Left forelimb (tissue), 1 donor: ENCODE measurements around the gene SLC38A10.
"Not testable (repeated sequence)": the region's sequence is repeated elsewhere in the genome, so short reads cannot be mapped to it uniquely, and the experiment has no call there.

Source experiments
- DNase-seq: peaks from one replicate; pipeline ENCODE4 v3.0.0-alpha.2; 2018; ENCODE audit warnings: low spot score

SLC38A10 gene

DNA sequence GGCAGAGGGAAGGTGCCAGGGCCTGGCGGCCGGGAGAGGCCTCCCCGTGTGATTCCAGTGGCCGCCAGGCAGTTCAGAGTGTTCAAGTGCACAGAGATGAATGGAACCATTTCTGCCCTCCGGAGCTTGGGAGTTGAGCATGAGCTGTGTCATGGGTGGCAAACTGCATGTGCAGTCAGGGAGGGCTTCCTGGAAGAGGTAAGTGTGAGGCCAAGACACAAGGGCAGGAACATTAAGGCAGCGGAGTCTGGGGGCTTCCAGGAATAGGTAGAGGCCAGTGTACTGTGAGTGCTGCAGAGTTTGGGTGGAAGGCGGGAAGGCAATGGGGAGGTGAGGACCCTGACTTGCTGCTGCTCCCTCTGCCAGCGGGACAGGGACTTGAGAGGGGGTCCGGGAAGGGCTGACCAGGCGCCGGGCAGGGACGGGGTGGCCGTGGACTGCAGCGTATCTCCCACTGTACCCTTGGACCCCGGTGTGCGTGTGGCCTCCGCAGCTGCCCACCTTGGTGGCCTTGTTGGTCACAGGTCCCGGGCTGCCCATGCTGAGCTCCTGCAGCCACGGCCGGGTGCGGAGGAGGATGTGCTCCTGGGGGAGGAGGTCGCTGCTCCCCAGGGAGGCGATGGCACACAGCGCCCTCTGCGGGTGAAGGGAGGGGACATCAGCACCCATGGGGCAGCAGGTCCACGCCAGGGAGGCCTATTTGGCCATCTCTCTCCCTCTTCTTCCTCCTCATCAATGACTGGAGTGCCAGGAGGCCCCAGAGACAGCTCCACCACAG is 64.9 kb downstream of the SLC38A10 start:
- no peak for DNase-seq

DNA sequence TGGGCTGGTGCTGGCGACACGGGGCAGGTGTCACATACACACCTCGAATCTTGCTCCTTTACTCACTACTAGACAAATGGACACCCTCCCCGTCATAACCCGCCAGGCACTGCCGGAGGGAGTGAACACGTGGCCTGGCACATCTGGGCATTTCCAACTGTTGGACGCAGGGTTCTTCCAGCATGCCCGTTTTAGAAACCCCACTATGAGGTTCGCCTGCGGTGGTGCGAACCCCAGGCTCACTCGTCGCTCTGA is 65.5 kb downstream of the SLC38A10 start:
- DNase-seq = no peak

DNA sequence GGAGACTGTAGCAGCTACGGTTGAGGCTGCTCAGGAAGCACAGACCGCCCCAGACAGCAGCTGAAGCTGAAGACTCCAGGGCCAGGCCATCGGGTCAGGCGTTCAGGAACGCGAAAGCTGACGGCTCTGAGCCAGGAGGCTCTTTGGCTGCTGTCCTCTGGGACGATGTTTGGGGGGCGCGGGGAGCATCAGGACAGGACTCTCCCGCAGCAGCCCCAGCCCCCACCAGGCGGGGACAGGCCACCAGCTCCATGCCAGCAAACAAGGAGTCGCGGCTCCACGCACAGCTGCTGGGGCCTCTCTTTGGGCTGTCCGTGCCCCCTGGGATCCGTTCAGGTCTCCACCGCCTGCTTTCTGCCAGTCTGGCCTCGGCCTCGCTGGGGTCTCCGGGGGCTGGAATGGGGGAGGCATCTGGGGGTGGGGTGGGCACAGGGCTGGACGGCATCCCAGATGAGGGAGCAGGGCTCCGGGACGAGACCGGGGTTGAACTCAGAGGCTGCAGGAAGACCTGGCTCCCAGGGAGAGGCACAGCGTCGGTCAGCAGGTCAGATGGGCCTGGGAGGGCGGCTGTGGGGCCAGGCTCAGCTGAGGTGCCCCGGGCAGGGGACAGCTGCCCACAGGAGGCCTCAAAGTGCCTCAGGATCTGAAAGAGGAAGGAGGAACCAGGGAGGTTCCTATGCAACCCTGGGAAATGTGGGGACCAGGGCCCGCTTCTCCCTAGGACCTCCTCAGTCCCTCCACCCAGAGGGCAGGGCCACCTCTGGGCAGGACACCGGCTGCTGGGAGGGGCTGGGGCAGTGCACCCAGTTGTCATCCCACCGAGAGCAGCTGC is 66.1 kb downstream of the SLC38A10 start:
- DNase-seq = no peak

DNA sequence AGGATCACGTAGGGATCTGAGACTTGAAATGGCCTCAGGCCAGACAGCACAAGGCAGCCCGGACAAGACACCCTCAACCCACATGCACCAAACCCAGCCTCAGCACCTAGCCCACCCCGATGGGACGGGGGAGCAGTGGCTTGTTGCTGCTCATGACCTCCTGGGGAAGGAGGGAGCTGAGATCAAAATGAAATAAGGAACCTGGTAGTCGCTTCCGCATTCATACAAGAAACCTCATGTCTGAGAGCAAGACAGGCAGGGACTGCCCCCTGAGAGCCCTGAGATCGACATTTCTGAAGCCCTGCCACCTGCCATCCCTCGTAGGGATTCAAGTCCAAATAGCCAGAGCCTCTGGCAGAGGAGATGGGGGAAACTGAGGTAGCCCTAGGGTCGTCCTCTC is 66.7 kb downstream of the SLC38A10 start:
- DNase-seq = no peak

DNA sequence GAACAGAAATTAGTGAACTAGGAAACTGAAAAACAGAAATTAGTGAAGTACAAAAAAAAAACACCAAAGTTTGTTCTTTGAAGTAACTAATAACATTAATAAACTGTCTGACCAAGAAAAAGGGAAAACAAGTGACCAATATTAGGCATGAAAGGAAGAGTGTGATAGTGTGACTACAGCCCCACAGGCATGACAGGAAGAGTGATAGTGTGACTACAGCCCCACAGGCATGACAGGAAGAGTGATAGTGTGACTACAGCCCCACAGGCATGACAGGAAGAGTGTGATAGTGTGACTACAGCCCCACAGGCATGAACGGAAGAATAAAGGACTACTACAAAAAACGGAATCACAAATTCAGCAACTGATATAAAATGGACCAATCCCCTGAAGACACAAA is 67.5 kb downstream of the SLC38A10 start:
- DNase-seq = not testable (repeated sequence)

DNA sequence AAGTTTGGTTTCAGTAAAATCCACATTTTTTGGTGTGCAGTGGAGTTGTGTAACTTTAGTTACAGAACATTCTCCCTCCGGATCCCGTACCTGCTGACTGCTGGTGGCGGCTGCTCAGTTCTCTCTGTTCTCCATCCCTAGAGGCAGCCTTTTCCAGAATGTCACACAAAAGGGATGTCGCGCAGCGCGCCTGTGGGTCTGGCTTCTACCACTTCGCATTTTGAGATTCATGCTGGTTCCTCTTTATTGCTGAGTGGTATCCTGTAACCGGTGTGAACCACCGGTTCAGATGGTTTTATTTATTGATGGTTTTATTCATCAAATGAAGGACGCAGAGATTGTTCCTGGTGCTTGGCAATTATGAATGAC is 71.4 kb downstream of the SLC38A10 start:
- DNase-seq = no peak

DNA sequence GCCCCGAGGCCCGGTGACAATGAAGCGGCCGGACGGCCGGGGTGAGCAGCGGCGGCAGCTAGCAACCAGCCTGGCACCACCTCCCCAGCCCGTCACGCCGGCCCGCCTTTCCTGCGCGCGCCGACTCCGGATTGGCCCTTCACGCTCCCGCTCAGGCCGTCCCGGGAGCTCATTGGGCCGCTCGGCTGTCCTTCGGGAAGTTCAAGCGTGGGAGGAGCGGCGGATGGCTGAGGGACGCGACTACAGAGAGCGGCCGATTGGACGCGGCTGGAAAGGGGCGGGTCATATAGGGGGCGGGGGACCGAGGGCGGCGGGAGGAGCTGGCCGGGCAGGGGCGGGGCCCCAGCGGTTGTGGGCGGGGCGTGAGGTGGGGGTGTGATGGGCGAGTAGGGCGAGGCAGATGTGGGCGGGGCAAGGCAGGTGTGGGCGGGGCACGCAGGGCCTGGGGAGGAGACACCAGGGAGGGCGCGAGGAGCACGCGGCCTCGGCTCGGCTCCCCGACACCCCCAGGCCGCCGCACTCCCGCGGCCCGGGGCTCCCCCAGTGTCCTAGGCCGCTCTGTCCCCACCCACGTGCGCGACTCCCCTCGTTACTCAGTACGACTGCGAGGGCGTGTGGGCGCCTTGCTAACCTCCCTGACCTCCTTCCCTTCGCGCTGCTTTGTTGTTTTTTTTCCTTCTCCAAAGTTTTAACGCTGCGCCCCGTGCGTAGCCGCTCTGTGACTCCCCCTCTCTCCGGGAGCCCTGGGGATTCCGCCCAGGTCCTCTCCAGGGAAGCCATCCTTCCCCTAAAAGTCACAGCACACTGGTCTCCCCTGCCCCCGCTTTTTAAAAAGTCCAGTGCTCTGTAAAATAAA is 72.0 kb downstream of the SLC38A10 start, which contains the start of gene CEP131:
TSS of gene CEP131 (minus strand) at position 60 of the 856 bp plus-strand sequence. CDS start 2,909 bp downstream, outside the sequence.
- peak; percentile 98 for DNase-seq

DNA sequence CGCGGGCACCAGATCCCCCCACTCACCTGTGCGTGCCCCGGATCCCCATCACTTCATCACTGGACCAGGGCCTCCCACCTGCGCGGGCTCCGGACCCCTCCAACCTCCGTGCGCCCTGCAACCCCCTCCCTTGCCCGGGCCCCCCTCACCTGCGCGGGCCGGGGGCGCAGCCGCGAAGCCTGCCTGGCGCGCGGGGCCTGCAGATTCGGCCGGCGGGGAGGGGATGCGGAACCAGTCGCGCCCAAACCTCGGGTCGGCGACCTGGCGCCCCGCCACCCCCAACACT is 72.5 kb downstream of the SLC38A10 start:
- DNase-seq = no peak

DNA sequence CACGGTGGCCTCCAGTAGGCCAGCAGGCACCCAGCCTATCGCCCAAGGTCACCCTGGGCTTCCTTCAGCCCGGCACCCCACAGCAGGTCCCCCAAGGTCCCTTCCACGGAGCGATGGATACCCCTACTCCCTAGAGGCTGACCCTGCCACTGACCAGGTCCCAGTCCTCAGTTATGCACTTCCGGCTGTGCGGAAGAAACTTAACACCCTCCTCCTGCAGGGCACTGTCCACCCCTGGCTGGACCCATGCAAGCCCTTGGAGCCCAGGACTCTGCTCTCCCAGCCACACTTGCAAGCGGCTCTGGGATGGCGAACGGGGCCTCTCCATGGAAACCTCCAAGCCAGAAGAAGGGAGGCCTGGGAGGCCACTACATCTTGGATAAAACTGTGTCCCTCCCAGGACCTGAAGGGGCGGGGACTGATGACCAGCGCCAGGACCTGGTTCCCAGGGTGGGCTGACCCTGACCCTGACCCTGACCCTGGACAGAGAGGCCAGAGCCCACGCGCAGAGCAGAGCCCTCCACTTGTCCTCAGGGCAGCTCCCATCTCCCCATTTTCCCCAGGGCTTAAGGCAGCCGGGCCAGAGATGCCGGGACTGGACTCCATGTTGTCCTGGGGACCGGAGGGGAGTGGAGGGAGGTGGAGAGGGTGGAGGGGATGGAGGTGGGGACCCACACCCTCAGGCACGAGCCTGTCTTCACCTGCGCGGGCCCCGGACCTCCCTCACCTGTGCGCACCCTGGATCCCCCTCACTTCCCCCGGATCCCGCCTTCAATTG is 73.1 kb downstream of the SLC38A10 start:
- DNase-seq = no peak

DNA sequence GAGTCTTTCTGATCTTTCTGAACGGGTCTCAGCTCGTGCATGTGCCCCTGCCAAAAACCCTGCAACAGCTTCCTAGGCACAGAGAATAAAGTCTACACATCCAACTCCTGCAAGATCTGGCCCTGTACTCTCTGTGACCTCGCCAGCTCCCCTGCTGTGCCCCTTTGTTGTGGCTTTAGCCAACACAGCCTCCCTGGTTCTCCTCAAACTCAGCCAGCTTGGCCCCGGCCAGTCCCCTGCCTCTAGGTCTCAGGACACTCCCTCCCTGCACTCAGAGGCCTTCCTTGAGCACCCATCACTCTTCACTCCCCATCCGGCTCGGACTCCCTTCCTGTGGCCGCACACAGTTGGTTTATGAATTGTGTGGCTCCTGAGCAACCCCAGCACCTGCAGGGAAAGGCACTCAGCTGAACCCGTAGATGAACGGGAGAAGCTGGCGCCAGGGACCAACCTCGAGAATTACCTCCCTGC is 73.7 kb downstream of the SLC38A10 start:
- DNase-seq = no peak

DNA sequence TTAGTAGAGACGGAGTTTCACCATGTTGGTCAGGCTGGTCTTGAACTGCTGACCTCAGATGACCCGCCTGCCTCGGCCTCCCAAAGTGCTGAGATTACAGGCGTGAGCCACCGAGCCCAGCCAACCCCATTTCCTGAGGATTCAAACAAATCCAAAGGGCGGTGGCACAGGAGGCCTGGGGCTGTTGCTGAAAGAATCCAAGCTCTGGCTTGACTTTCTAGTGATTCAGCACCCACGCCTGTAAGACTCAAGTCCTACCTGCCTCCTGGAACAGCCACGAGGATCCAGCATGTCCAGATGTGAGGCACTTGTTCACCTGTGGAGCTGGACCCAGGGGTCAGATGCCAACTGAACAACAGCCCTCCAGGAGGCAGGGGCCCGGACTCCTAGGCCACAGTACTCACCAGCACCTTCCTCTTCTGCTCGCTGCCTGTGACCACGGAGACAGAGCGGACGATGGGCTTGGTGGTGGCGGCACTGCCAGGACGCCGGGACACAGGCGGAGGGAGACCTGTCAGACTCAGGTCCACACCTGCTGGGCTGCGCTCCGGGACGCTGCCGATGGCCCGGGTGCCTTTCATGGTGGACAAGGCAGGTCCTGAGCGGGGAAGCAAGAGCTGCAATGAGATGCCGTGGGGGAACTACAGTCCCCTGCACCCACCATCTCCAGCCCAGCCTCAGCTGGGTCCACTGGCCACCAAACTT is 75.5 kb downstream of the SLC38A10 start:
- DNase-seq = no peak

DNA sequence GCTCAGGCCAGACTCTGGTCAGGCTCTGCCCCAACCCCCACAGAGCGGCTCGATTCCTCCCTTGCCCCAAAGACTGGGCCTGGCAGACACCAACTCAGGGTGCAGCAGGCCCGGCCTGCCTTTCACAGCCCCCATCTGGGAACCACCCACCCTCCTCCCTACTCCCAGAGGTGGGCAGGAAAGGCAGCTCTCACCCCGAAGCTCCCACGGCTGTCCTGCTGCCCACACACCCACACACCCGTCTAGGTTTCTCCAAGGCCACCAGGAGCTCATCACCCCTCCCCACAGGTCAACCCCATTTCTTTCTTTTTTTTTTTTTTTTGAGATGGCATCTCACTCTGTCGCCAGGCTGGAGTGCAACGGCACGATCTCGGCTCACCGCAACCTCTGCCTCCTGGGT is 76.1 kb downstream of the SLC38A10 start:
- DNase-seq = no peak

DNA sequence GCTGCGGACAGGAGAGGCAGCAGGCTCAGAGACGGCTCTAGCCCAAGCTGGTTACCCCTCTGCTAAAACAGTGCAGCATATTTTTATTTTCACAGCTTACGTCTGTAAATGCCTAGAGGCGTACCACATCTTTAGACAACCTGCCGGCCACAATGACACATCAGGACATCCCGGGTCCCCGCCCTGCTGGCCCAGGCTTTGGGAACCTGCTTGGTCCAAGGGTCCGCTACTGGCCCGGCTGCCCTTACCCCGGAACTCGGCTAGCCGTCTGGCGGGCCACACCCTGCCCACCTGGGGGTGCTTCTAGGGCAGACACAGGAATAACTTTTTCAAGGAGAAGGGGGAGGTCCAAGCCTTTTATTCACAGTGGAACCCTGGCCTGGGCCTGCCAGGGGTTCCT is 76.6 kb downstream of the SLC38A10 start:
- DNase-seq = no peak

DNA sequence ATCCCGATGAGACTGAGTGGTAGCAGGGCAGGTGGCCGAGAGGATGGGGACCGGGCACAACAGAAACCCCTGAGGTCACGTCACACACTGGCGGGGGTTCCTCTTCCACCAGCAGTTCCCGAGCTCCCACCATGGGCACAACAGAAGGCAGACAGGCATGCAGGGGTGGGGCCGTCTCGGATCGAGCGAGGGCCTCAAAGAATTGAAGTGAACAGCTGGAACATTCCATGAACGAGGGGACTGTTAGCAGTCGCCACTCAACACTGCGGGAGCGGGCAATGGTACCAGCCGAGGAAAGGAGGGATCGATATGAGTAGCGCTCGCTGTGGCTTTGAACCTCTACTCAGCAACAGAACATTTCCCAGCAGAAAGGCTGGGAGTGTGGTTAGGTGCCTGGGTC is 77.6 kb downstream of the SLC38A10 start:
- no peak for DNase-seq

DNA sequence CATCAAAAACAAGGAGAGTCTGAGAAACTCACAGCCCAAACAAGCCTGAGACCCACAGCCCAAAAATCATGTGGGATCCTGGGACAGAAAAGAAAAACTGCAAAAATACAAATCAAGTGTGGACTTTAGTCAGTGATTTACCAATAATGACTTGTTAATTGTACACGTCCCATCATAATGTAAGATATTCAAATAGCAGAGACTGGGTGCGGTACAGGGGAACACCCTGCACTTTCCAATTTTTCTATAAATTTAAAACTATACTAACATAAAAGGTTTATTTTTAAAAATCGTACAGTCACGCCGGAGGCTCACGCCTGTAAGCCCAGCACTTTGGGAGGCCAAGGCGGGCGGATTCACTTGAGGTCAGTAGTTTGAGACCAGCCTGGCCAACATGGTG is 81.1 kb downstream of the SLC38A10 start:
- no peak for DNase-seq

DNA sequence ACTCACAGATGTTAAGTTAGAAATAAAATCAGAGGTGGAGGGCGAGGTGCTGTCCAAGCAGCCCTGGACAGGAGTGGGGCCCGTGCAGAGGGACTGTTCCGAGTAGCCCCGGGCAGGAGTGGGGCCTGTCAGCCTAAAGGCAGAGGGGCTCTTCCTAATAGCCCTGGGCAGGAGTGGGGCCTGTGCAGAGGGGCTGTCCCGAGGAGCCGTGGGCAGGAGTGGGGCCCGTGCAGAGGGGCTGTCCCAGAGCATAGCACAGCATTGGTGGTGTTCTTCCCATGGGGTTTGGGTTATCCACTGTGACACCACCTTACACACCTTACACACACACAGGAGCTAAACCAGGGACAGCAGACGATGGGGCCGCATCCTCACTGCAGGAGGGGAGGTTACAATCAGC is 82.7 kb downstream of the SLC38A10 start:
- no peak for DNase-seq

DNA sequence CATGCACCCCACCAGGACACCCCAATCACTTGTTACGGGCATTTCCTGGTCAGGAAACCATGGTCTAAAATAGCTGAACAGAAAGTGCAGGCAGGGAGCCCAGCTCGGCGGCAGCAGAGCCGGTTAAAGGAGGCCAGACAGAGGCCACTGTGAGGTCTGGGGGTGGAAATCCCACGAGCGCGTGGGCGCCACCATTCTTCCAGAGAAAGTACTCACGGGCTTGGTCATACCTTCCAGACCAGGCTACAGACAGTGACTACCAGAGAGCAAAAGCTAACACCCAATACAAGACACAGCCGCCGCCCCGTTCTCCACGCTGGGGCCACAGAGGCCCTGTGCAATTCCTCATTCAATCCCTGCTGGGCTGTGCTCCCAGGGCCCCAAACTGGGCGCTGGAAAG is 84.2 kb downstream of the SLC38A10 start:
- DNase-seq = no peak

DNA sequence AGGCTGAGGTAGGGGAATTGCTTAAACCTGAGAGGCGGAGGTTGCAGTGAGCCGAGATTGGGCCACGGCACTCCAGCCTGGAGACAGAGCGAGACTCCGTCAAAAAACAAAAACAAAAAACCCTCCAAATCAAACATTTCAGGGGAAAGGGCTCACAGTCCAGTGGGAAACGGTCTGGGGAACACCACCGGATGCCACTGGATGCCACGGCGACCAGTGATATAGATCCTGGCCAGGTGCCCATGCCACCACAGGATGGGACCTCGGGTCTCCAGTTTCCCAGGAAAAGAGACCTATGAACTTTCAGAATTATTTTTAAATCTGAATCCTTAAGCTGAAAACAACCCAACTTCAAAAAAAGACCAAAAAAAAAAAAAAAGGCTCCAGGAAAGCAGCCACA is 84.6 kb downstream of the SLC38A10 start:
- no peak for DNase-seq

DNA sequence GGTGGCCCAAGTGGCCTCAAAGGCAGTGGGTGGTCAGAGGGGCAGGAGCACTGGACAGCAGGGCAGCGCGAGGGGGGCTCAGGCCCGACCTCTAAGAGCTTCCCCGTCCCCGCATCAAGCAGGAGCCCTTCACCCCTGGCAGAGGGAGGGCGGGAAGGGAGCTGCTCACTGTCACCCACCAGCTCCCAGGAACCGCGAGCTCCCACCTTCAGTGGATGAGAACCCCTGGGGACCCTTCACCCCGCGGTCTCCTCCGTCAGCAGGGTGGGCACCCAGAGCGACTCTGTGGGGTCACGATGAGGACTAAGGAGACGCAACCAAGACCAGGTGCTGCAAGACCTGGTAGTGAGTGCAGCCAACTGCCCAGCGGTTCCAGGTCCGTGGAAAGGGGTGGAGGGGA is 86.0 kb downstream of the SLC38A10 start:
- DNase-seq = no peak

DNA sequence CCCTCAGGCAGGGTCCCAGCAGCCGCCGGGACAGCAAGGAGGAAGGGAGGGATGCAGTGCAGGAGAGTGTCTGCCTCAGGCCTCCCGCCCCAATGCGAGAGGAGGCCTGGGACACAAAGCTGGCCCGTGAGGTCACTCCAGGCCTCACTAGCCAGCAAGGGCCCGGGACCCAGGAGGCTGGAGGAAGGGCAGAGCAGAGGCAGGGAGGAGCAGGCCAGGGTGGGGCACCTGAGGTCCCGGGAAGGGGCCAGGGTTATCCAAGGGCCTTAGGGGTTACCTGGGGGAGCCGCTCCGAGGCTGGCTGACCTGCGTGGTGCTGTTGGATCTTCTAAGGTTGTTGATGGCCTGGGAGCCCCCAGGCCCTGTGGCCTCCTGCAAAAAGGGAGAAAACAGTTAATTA is 86.5 kb downstream of the SLC38A10 start:
- DNase-seq = no peak
